Gastrocnemius medialis (tissue), 4 donors: ENCODE measurements around the gene IFFO2. TPM values are rescaled to one million over a fixed set of nuclear protein-coding genes. Genes with fewer than 3 reads are reported as not detected.

ENCODE experiments used
- ATAC-seq, 2 donors: fragments of 150-250 bp; one replicate each; pipeline ENCODE4 v1.9.1; 2016
- DNase-seq, 2 donors: peaks; one replicate each; pipeline ENCODE4 v3.0.0-alpha.2; 2019
- H3K27ac ChIP-seq, 4 donors: fragments of 200-600 bp; sonication (generic); 1 replicate in 1 of 4; 2 replicates in 3 of 4; pipeline ENCODE4 v1.5.1; 2016 to 2018; ENCODE audit warnings: mild to moderate bottlenecking in 2 of 4, moderate library complexity in 1 of 4
- H3K27me3 ChIP-seq, 3 donors: fragments of 200-600 bp; sonication (generic) in 2 of 3; 1 replicate in 1 of 3; 2 replicates in 2 of 3; pipeline versions ENCODE4 v1.5.1 to v1.6.0; 2016 to 2019; ENCODE audit warnings: mild to moderate bottlenecking in 1 of 3, moderate library complexity in 1 of 3
- H3K36me3 ChIP-seq, 2 donors: fragments of 200-600 bp; sonication (generic) in 1 of 2; one replicate each; pipeline ENCODE4 v1.5.1; 2017 to 2018
- H3K4me1 ChIP-seq, 2 donors: fragments of 200-600 bp; sonication (generic) in 1 of 2; one replicate each; pipeline ENCODE4 v1.5.1; 2016 to 2017; ENCODE audit warnings: mild to moderate bottlenecking in 2 of 2
- H3K4me3 ChIP-seq, 4 donors: fragments of 200-600 bp; sonication (generic) in 3 of 4; 1 replicate in 1 of 4; 2 replicates in 3 of 4; pipeline ENCODE4 v1.5.1; 2016 to 2019; ENCODE audit warnings: mild to moderate bottlenecking in 2 of 4
- H3K9me3 ChIP-seq, 3 donors: fragments of 200-600 bp; sonication (generic) in 2 of 3; 1 replicate in 1 of 3; 2 replicates in 2 of 3; pipeline ENCODE4 v1.5.1; 2016 to 2019
- CTCF ChIP-seq, 5 experiments: fragments of 450-650 bp in 3 of 5; fragments of 200-600 bp in 2 of 5; sonication (generic) in 2 of 5; IDR thresholded peaks in 4 of 5; conservative IDR thresholded peaks in 1 of 5; 1 replicate in 4 of 5; 2 replicates in 1 of 5; pipeline ENCODE4 v1.5.1; 2016 to 2019; ENCODE audit warnings: antibody characterized with exemption in 5 of 5, mild to moderate bottlenecking in 3 of 5, moderate library complexity in 3 of 5
- POLR2A ChIP-seq, 2 donors: fragments of 450-650 bp; IDR thresholded peaks; one replicate each; pipeline ENCODE4 v1.6.1; 2017; ENCODE audit warnings: antibody characterized with exemption in 2 of 2, mild to moderate bottlenecking in 2 of 2, moderate library complexity in 2 of 2
- in situ Hi-C, 4 donors: fragments of 200-750 bp; cut with MboI; loops; one replicate each; pipeline versions ENCODE4 v1.15.0 to v1.8.0; 2017; ENCODE audit warnings: low sequenced_read_pairs in 4 of 4
- intact Hi-C: fragments of 100-400 bp; cut with DNase I; formaldehyde crosslinking; loops from one replicate; pipeline ENCODE4 v1.15.1; 2023; ENCODE audit warnings: low total_unique reads
- total RNA-seq, 4 donors: library from RNA; depleted of rRNA; stranded (reverse); fragments of >200 nt; gene quantifications; one replicate each; pipeline versions ENCODE4 v1.1.0 to v1.2.3, GENCODE V29; 2016

Gene IFFO2
- total RNA-seq, 4 donors from 2014 or later = 2.1 to 16.3 (median 5.7) TPM

- DNase-seq (no peak), ATAC-seq (peak; percentile 20 to 32)
- H3K4me1 ChIP-seq = peaks cover 25 to 35% of the 10 kb centered on the region in 2 donors
- peak overlapping the region in 2 of 4 donors; percentile 41 to 81 for H3K27ac ChIP-seq
- TF ChIP-seq CTCF (IDR thresholded peaks at IDR 0.05 in 4 of 5, conservative IDR thresholded peaks at IDR 0.05 in 1 of 5) (peak in 2 of 5 experiments; percentile 19 to 33), POLR2A (IDR thresholded peaks at IDR 0.05) (no peak)
- H3K36me3 ChIP-seq = no peaks in the 10 kb centered on the region
- in situ Hi-C loops (no loop called here), intact Hi-C loops (loop anchor here (1.0 to 10.0 kb wide), 4 partner anchors 33 to 259 kb away; partner anchors contain the start of genes ALDH4A1 and UBR4)
- H3K27me3 ChIP-seq = no peaks in the 10 kb centered on the region
- peak overlapping the region; percentile 63 to 85 (median 67) for H3K4me3 ChIP-seq
- H3K9me3 ChIP-seq = no peaks in the 10 kb centered on the region
These were observed 859 bp downstream of the IFFO2 start for GRCh38 chr1:18955441-18956192.

GRCh38 chr1:18955131-18955440, 1.4 kb downstream of the IFFO2 start:
- Histone ChIP-seq H3K4me1 (peaks cover 25 to 35% of the 10 kb centered on the region in 2 donors), H3K27me3 (no peaks in the 10 kb centered on the region), H3K27ac (peak overlapping the region in 2 of 4 donors; percentile 40 to 41), H3K4me3 (peak overlapping the region; percentile 63 to 85 (median 67)), H3K36me3 (no peaks in the 10 kb centered on the region), H3K9me3 (no peaks in the 10 kb centered on the region)
- DNase-seq (no peak), ATAC-seq (no peak)
- intact Hi-C loops (loop anchor here (5.0 to 10.0 kb wide), 2 partner anchors 132 to 260 kb away; partner anchors contain the start of gene UBR4), in situ Hi-C loops (no loop called here)
- no peak for TF ChIP-seq POLR2A (IDR thresholded peaks at IDR 0.05)

GRCh38 chr1:18954270-18955071, 2.0 kb downstream of the IFFO2 start:
- intact Hi-C loops = loop anchor here (5.0 to 10.0 kb wide), 2 partner anchors 133 to 260 kb away; partner anchors contain the start of gene UBR4
- TF ChIP-seq POLR2A (IDR thresholded peaks at IDR 0.05) = no peak
- no peak for TF ChIP-seq CTCF (IDR thresholded peaks at IDR 0.05 in 4 of 5, conservative IDR thresholded peaks at IDR 0.05 in 1 of 5)
- Histone ChIP-seq H3K27me3 (no peaks in the 10 kb centered on the region), H3K4me1 (peaks cover 31 to 41% of the 10 kb centered on the region in 2 donors), H3K9me3 (no peaks in the 10 kb centered on the region), H3K36me3 (no peaks in the 10 kb centered on the region), H3K4me3 (peak overlapping the region; percentile 63 to 85 (median 67)), H3K27ac (peak overlapping the region in 2 of 4 donors; percentile 13 to 23)
- ATAC-seq (no peak), DNase-seq (no peak)
- in situ Hi-C loops = no loop called here

- H3K9me3 ChIP-seq = no peaks in the 10 kb centered on the region
- H3K36me3 ChIP-seq = no peaks in the 10 kb centered on the region
- DNase-seq = no peak
- intact Hi-C loops (loop anchor here (10.0 kb wide), 1 partner anchor 261 kb away; the partner anchor contains the start of gene UBR4), in situ Hi-C loops (no loop called here)
- TF ChIP-seq CTCF (IDR thresholded peaks at IDR 0.05 in 4 of 5, conservative IDR thresholded peaks at IDR 0.05 in 1 of 5) = no peak
- TF ChIP-seq POLR2A (IDR thresholded peaks at IDR 0.05) = no peak
- peaks cover 38 to 48% of the 10 kb centered on the region in 2 donors for H3K4me1 ChIP-seq
- no peak for ATAC-seq
- peak overlapping the region in 1 of 4 donors; percentile 23 for H3K27ac ChIP-seq
- H3K4me3 ChIP-seq = no peak overlapping the region
- H3K27me3 ChIP-seq = no peaks in the 10 kb centered on the region
These were observed 2.7 kb downstream of the IFFO2 start for GRCh38 chr1:18953731-18954231.
